Natural killer cell treated with Interleukin-12 subunit alpha and Interleukin-12 subunit beta and Interleukin-15 and Interleukin-18, amount 100 ng/mL, for 72 hours (primary cell): ENCODE results near the gene GPER1. TPM values are rescaled to one million over a fixed set of nuclear protein-coding genes. Genes with fewer than 3 reads are reported as not detected.
A peak's percentile ranks its signal among the peaks of the same experiment; 100 is the strongest.
"Not testable (repeated sequence)": the region's sequence is repeated elsewhere in the genome, so short reads cannot be mapped to it uniquely, and the experiment has no call there.

Experiments
- ATAC-seq, 2 donors: fragments of 150-1000 bp; cut with Tn5 transposase in 1 of 2; sonication (Bioruptor Pico), chemical (Tn5 transposase) in 1 of 2; 2 replicates each; pipeline ENCODE4 v1.10.0; 2021
- DNase-seq: peaks from one replicate; pipeline ENCODE4 v3.0.0; 2022; ENCODE audit warnings: low spot score
- H3K27ac Mint-ChIP-seq, 2 donors: 1 replicate in 1 of 2; 2 replicates in 1 of 2; pipeline ENCODE4 v1.8.0; 2022; ENCODE audit warnings: mixed read lengths in 2 of 2, mild to moderate bottlenecking in 1 of 2, moderate library complexity in 1 of 2
- H3K27me3 Mint-ChIP-seq, 2 donors: 1 replicate in 1 of 2; 2 replicates in 1 of 2; pipeline ENCODE4 v1.8.0; 2022; ENCODE audit warnings: mixed read lengths in 2 of 2
- H3K36me3 Mint-ChIP-seq: one replicate; pipeline ENCODE4 v1.8.0; 2022; ENCODE audit warnings: mixed read lengths
- H3K4me1 Mint-ChIP-seq, 2 donors: 1 replicate in 1 of 2; 2 replicates in 1 of 2; pipeline ENCODE4 v1.8.0; 2022; ENCODE audit warnings: low read depth in 2 of 2, mixed read lengths in 2 of 2, mild to moderate bottlenecking in 1 of 2
- H3K4me3 Mint-ChIP-seq: one replicate; pipeline ENCODE4 v1.8.0; 2022; ENCODE audit warnings: mixed read lengths
- H3K9me3 Mint-ChIP-seq: 2 replicates; pipeline ENCODE4 v1.8.0; 2022; ENCODE audit warnings: mixed read lengths
- total RNA-seq, 2 donors: library from RNA; stranded (reverse); gene quantifications; one replicate each; pipeline ENCODE4 v1.2.3, GENCODE V29; 2022

Gene GPER1
- total RNA-seq, 2 donors from 2014 or later = not detected

GRCh38 chr7:1068013-1068412 is 19.9 kb upstream of the GPER1 start:
- Mint-ChIP-seq H3K4me3 (no peak overlapping the region), H3K27me3 (peaks cover 0 to 10% of the 10 kb centered on the region in 2 donors), H3K4me1 (peaks cover under 1 to 2% of the 10 kb centered on the region in 2 donors), H3K36me3 (no peaks in the 10 kb centered on the region), H3K27ac (no peak overlapping the region), H3K9me3 (no peaks in the 10 kb centered on the region)
- no peak for DNase-seq
- no peak for ATAC-seq

- H3K36me3 Mint-ChIP-seq = no peaks in the 10 kb centered on the region
- no peak overlapping the region for H3K27ac Mint-ChIP-seq
- H3K4me1 Mint-ChIP-seq = peaks cover 4 to 6% of the 10 kb centered on the region in 2 donors
- ATAC-seq = no peak
- H3K9me3 Mint-ChIP-seq = no peaks in the 10 kb centered on the region
- no peak for DNase-seq
- H3K4me3 Mint-ChIP-seq = no peak overlapping the region
- H3K27me3 Mint-ChIP-seq = peaks cover 0 to 4% of the 10 kb centered on the region in 2 donors
Observed at GRCh38 chr7:1068619-1069018, 19.3 kb upstream of the GPER1 start.

- peaks cover 4 to 9% of the 10 kb centered on the region in 2 donors for H3K4me1 Mint-ChIP-seq
- no peak for DNase-seq
- H3K9me3 Mint-ChIP-seq = no peaks in the 10 kb centered on the region
- H3K36me3 Mint-ChIP-seq = no peaks in the 10 kb centered on the region
- ATAC-seq = no peak
- H3K27ac Mint-ChIP-seq = no peak overlapping the region
- H3K27me3 Mint-ChIP-seq = no peaks in the 10 kb centered on the region
- H3K4me3 Mint-ChIP-seq = no peak overlapping the region
Observed at GRCh38 chr7:1070544-1071011, 17.3 kb upstream of the GPER1 start.

- no peaks in the 10 kb centered on the region for H3K36me3 Mint-ChIP-seq
- no peak overlapping the region for H3K27ac Mint-ChIP-seq
- H3K27me3 Mint-ChIP-seq = no peaks in the 10 kb centered on the region
- no peak overlapping the region for H3K4me3 Mint-ChIP-seq
- no peaks in the 10 kb centered on the region for H3K9me3 Mint-ChIP-seq
- peak in 1 of 2 donors; percentile 38 for ATAC-seq
- H3K4me1 Mint-ChIP-seq = peaks cover 4 to 9% of the 10 kb centered on the region in 2 donors
- no peak for DNase-seq
Observed at GRCh38 chr7:1071731-1072254, 16.1 kb upstream of the GPER1 start.

GRCh38 chr7:1073142-1073977 is 14.6 kb upstream of the GPER1 start:
- no peaks in the 10 kb centered on the region for H3K36me3 Mint-ChIP-seq
- no peak for DNase-seq
- peak in 1 of 2 donors; percentile 61 for ATAC-seq
- peaks cover 4 to 9% of the 10 kb centered on the region in 2 donors for H3K4me1 Mint-ChIP-seq
- no peaks in the 10 kb centered on the region for H3K27me3 Mint-ChIP-seq
- H3K4me3 Mint-ChIP-seq = peak overlapping the region; percentile 62
- H3K27ac Mint-ChIP-seq = no peak overlapping the region
- no peaks in the 10 kb centered on the region for H3K9me3 Mint-ChIP-seq

- H3K36me3 Mint-ChIP-seq, ATAC-seq, H3K4me1 Mint-ChIP-seq, H3K4me3 Mint-ChIP-seq, H3K27me3 Mint-ChIP-seq, DNase-seq, H3K9me3 Mint-ChIP-seq, H3K27ac Mint-ChIP-seq: not testable (repeated sequence)
Observed at GRCh38 chr7:1074018-1074417, 13.9 kb upstream of the GPER1 start.

GRCh38 chr7:1074593-1075431 is 13.1 kb upstream of the GPER1 start:
- ATAC-seq (no peak), DNase-seq (no peak)
- no peak overlapping the region for H3K4me3 Mint-ChIP-seq
- H3K27me3 Mint-ChIP-seq = no peaks in the 10 kb centered on the region
- peaks cover 4 to 9% of the 10 kb centered on the region in 2 donors for H3K4me1 Mint-ChIP-seq
- no peak overlapping the region for H3K27ac Mint-ChIP-seq
- H3K36me3 Mint-ChIP-seq = no peaks in the 10 kb centered on the region
- no peaks in the 10 kb centered on the region for H3K9me3 Mint-ChIP-seq

- no peak for DNase-seq
- no peaks in the 10 kb centered on the region for H3K9me3 Mint-ChIP-seq
Observed at GRCh38 chr7:1076184-1077072, 11.5 kb upstream of the GPER1 start.

GRCh38 chr7:1078519-1078918 is 9.4 kb upstream of the GPER1 start:
- no peaks in the 10 kb centered on the region for H3K9me3 Mint-ChIP-seq
- no peak overlapping the region for H3K27ac Mint-ChIP-seq
- no peaks in the 10 kb centered on the region for H3K27me3 Mint-ChIP-seq
- ATAC-seq (no peak), DNase-seq (no peak)
- peaks cover 0 to 3% of the 10 kb centered on the region in 2 donors for H3K4me1 Mint-ChIP-seq
- H3K4me3 Mint-ChIP-seq = no peak overlapping the region
- no peaks in the 10 kb centered on the region for H3K36me3 Mint-ChIP-seq

More at GRCh38 chr7:1076184-1077072, 11.5 kb upstream of the GPER1 start:
- Mint-ChIP-seq H3K4me1 (peaks cover 4 to 9% of the 10 kb centered on the region in 2 donors), H3K36me3 (no peaks in the 10 kb centered on the region), H3K27ac (no peak overlapping the region), H3K4me3 (no peak overlapping the region), H3K27me3 (no peaks in the 10 kb centered on the region)
- ATAC-seq = no peak

GRCh38 chr7:1078985-1079384 is 8.9 kb upstream of the GPER1 start:
- no peak for DNase-seq
- H3K27me3 Mint-ChIP-seq = no peaks in the 10 kb centered on the region
- no peak for ATAC-seq
- H3K4me1 Mint-ChIP-seq = peaks cover 0 to 3% of the 10 kb centered on the region in 2 donors
- no peak overlapping the region for H3K27ac Mint-ChIP-seq
- no peaks in the 10 kb centered on the region for H3K36me3 Mint-ChIP-seq
- no peaks in the 10 kb centered on the region for H3K9me3 Mint-ChIP-seq
- no peak overlapping the region for H3K4me3 Mint-ChIP-seq

- Mint-ChIP-seq H3K4me3 (no peak overlapping the region), H3K27ac (no peak overlapping the region), H3K27me3 (no peaks in the 10 kb centered on the region), H3K36me3 (no peaks in the 10 kb centered on the region), H3K9me3 (no peaks in the 10 kb centered on the region), H3K4me1 (no peaks in the 10 kb centered on the region)
- DNase-seq (no peak), ATAC-seq (no peak)
Observed at GRCh38 chr7:1079546-1079945, 8.4 kb upstream of the GPER1 start.

- H3K36me3 Mint-ChIP-seq = no peaks in the 10 kb centered on the region
- no peaks in the 10 kb centered on the region for H3K27me3 Mint-ChIP-seq
- no peak for ATAC-seq
- no peak overlapping the region for H3K27ac Mint-ChIP-seq
- no peaks in the 10 kb centered on the region for H3K4me1 Mint-ChIP-seq
- H3K9me3 Mint-ChIP-seq = no peaks in the 10 kb centered on the region
- no peak for DNase-seq
- no peak overlapping the region for H3K4me3 Mint-ChIP-seq
Observed at GRCh38 chr7:1080252-1080920, 7.5 kb upstream of the GPER1 start.

- Mint-ChIP-seq H3K27me3 (no peaks in the 10 kb centered on the region), H3K27ac (no peak overlapping the region), H3K4me1 (no peaks in the 10 kb centered on the region), H3K9me3 (no peaks in the 10 kb centered on the region), H3K36me3 (no peaks in the 10 kb centered on the region), H3K4me3 (no peak overlapping the region)
- DNase-seq (no peak), ATAC-seq (no peak)
Observed at GRCh38 chr7:1080921-1081255, 7.0 kb upstream of the GPER1 start.
